WTC11 (cell line): ENCODE data around the gene PSMG4. TPM values are rescaled to one million over a fixed set of nuclear protein-coding genes. Genes with fewer than 3 reads are reported as not detected.

Experiments
- ATAC-seq: fragments of 200-7000 bp; cut with Tn5 transposase; 2 replicates; pipeline ENCODE4 v1.10.0; 2021; ENCODE audit warnings: mild to moderate bottlenecking, moderate library complexity
- CTCF ChIA-PET: fragments of 300-600 bp; sonication (Branson Sonifier 250); formaldehyde crosslinking; loops from one replicate; lab custom pipeline; 2021; ENCODE audit warnings: antibody characterized with exemption; lab: Charles Lee
- POLR2A ChIA-PET: fragments of 350-600 bp; sonication (Branson Sonifier 250); formaldehyde crosslinking; loops from one replicate; lab custom pipeline; 2021; ENCODE audit warnings: antibody characterized with exemption; lab: Charles Lee
- DNase-seq: peaks from one replicate; pipeline ENCODE4 v3.0.0; 2021; ENCODE audit warnings: low spot score
- H3K27ac Mint-ChIP-seq: 2 replicates; pipeline ENCODE4 v1.8.0; 2021; ENCODE audit warnings: mixed read lengths
- H3K27me3 Mint-ChIP-seq: 2 replicates; pipeline ENCODE4 v1.8.0; 2021; ENCODE audit warnings: low read depth, mild to moderate bottlenecking, moderate library complexity, mixed read lengths
- H3K36me3 Mint-ChIP-seq: 2 replicates; pipeline ENCODE4 v1.8.0; 2021; ENCODE audit warnings: mixed read lengths
- H3K4me1 Mint-ChIP-seq: 2 replicates; pipeline ENCODE4 v1.8.0; 2022; ENCODE audit warnings: mixed read lengths
- H3K4me3 Mint-ChIP-seq: 2 replicates; pipeline ENCODE4 v1.8.0; 2021; ENCODE audit warnings: mild to moderate bottlenecking, moderate library complexity, mixed read lengths
- H3K9me3 Mint-ChIP-seq: 2 replicates; pipeline ENCODE4 v1.8.0; 2021; ENCODE audit warnings: mixed read lengths
- AR ChIP-seq: fragments of 250-450 bp; sonication (Bioruptor Pico); IDR thresholded peaks from 2 replicates; pipeline ENCODE4 v1.9.0; 2021; ENCODE audit warnings: mild to moderate bottlenecking
- ARID4B ChIP-seq: sonication (generic); formaldehyde crosslinking; IDR thresholded peaks from 2 replicates; pipeline ENCODE4 v1.8.0; 2023; ENCODE audit warnings: missing genetic modification reagents, mild to moderate bottlenecking, borderline replicate concordance
- ATF3 ChIP-seq: sonication (generic); formaldehyde crosslinking; conservative IDR thresholded peaks from 2 replicates; pipeline ENCODE4 v1.8.1; 2022; ENCODE audit warnings: mild to moderate bottlenecking, missing genetic modification reagents
- ESRRA ChIP-seq: sonication (generic); formaldehyde crosslinking; IDR thresholded peaks from 2 replicates; pipeline ENCODE4 v1.8.1; 2022; ENCODE audit warnings: mild to moderate bottlenecking, missing genetic modification reagents, borderline replicate concordance
- FOXJ3 ChIP-seq: sonication (generic); formaldehyde crosslinking; IDR thresholded peaks from 2 replicates; pipeline ENCODE4 v1.9.0; 2021; ENCODE audit warnings: missing genetic modification reagents, mild to moderate bottlenecking, borderline replicate concordance
- GABPB1 ChIP-seq: sonication (generic); formaldehyde crosslinking; IDR thresholded peaks from 2 replicates; pipeline ENCODE4 v1.8.1; 2023; ENCODE audit warnings: mild to moderate bottlenecking, missing genetic modification reagents
- GTF2I ChIP-seq: fragments of 250-450 bp; sonication (Bioruptor Pico); conservative IDR thresholded peaks from 2 replicates; pipeline ENCODE4 v1.4.0; 2021; ENCODE audit warnings: mild to moderate bottlenecking
- KAT7 ChIP-seq: sonication (generic); formaldehyde crosslinking; IDR thresholded peaks from 2 replicates; pipeline ENCODE4 v1.8.1; 2023; ENCODE audit warnings: missing genetic modification reagents, mild to moderate bottlenecking, borderline replicate concordance
- MAX ChIP-seq: sonication (generic); formaldehyde crosslinking; IDR thresholded peaks from 2 replicates; pipeline ENCODE4 v1.8.0; 2022; ENCODE audit warnings: mild to moderate bottlenecking, missing genetic modification reagents
- MLX ChIP-seq: sonication (generic); formaldehyde crosslinking; IDR thresholded peaks from 2 replicates; pipeline ENCODE4 v1.8.1; 2023; ENCODE audit warnings: mild to moderate bottlenecking, missing genetic modification reagents, moderate library complexity
- NR1H2 ChIP-seq: sonication (generic); formaldehyde crosslinking; IDR thresholded peaks from 2 replicates; pipeline ENCODE4 v1.9.0; 2021; ENCODE audit warnings: mild to moderate bottlenecking, moderate library complexity, missing genetic modification reagents
- NR3C1 ChIP-seq: sonication (generic); formaldehyde crosslinking; conservative IDR thresholded peaks from 2 replicates; pipeline ENCODE4 v1.8.1; 2023; ENCODE audit warnings: low read depth, mild to moderate bottlenecking, missing genetic modification reagents
- OVOL2 ChIP-seq: fragments of 250-450 bp; sonication (Bioruptor Pico); IDR thresholded peaks from 2 replicates; pipeline ENCODE4 v1.9.0; 2021; ENCODE audit warnings: mild to moderate bottlenecking, borderline replicate concordance
- RELA ChIP-seq: sonication (generic); formaldehyde crosslinking; IDR thresholded peaks from 2 replicates; pipeline ENCODE4 v1.8.1; 2022; ENCODE audit warnings: missing genetic modification reagents, mild to moderate bottlenecking, borderline replicate concordance
- SOX15 ChIP-seq: fragments of 250-450 bp; sonication (Bioruptor Pico); IDR thresholded peaks from 2 replicates; pipeline ENCODE4 v1.9.0; 2021; ENCODE audit warnings: mild to moderate bottlenecking
- TCF7 ChIP-seq: sonication (generic); formaldehyde crosslinking; IDR thresholded peaks from 2 replicates; pipeline ENCODE4 v1.8.0; 2022; ENCODE audit warnings: mild to moderate bottlenecking, low read depth, missing genetic modification reagents, moderate library complexity
- TEAD1 ChIP-seq: sonication (generic); formaldehyde crosslinking; IDR thresholded peaks from 2 replicates; pipeline ENCODE4 v1.8.0; 2022; ENCODE audit warnings: mild to moderate bottlenecking, missing genetic modification reagents
- TEAD4 ChIP-seq: sonication (generic); formaldehyde crosslinking; IDR thresholded peaks from 2 replicates; pipeline ENCODE4 v1.8.0; 2022; ENCODE audit warnings: mild to moderate bottlenecking, missing genetic modification reagents
- TP53 ChIP-seq: sonication (generic); formaldehyde crosslinking; IDR thresholded peaks from 2 replicates; pipeline ENCODE4 v1.8.1; 2023; ENCODE audit warnings: mild to moderate bottlenecking, missing genetic modification reagents
- ZBTB21 ChIP-seq: sonication (generic); formaldehyde crosslinking; IDR thresholded peaks from 2 replicates; pipeline ENCODE4 v1.8.1; 2023; ENCODE audit warnings: mild to moderate bottlenecking, missing genetic modification reagents, borderline replicate concordance
- ZMAT4 ChIP-seq: fragments of 250-450 bp; sonication (Bioruptor Pico); IDR thresholded peaks from 2 replicates; pipeline ENCODE4 v1.9.0; 2021; ENCODE audit warnings: mild to moderate bottlenecking
- ZNF219 ChIP-seq: sonication (generic); formaldehyde crosslinking; IDR thresholded peaks from 2 replicates; pipeline ENCODE4 v1.8.0; 2023; ENCODE audit warnings: missing genetic modification reagents, mild to moderate bottlenecking, borderline replicate concordance
- ZNF263 ChIP-seq: sonication (generic); formaldehyde crosslinking; IDR thresholded peaks from 2 replicates; pipeline ENCODE4 v1.8.1; 2022; ENCODE audit warnings: low read depth, mild to moderate bottlenecking, moderate library complexity, missing genetic modification reagents
- ZNF317 ChIP-seq: sonication (generic); formaldehyde crosslinking; IDR thresholded peaks from 2 replicates; pipeline ENCODE4 v1.8.1; 2023; ENCODE audit warnings: low read depth, mild to moderate bottlenecking, moderate library complexity, missing genetic modification reagents, borderline replicate concordance
- ZNF671 ChIP-seq: fragments of 250-450 bp; sonication (Bioruptor Pico); IDR thresholded peaks from 2 replicates; pipeline ENCODE4 v1.8.0; 2021; ENCODE audit warnings: mild to moderate bottlenecking
- total RNA-seq: library from RNA; stranded (reverse); gene quantifications from 3 replicates; pipeline ENCODE4 v1.2.3, GENCODE V29; 2021

Gene PSMG4
- total RNA-seq, 1 experiment from 2014 or later = 38.2 TPM

GRCh38 chr6:3221578-3221977 lies 37.2 kb upstream of the PSMG4 start:
- H3K36me3 Mint-ChIP-seq = peaks cover 28% of the 10 kb centered on the region
- no peak overlapping the region for H3K27ac Mint-ChIP-seq
- CTCF ChIA-PET = no interaction called here
- H3K4me1 Mint-ChIP-seq = peaks cover 34% of the 10 kb centered on the region
- DNase-seq (no peak), ATAC-seq (no peak)
- POLR2A ChIA-PET = no interaction called here
- peaks cover 9% of the 10 kb centered on the region for H3K9me3 Mint-ChIP-seq
- H3K4me3 Mint-ChIP-seq = no peak overlapping the region
- H3K27me3 Mint-ChIP-seq = peaks cover 6% of the 10 kb centered on the region; the same call in 1 of the 2 replicates
- TF ChIP-seq TP53 (CRISPR knock-in tag) (no peak), TEAD4 (CRISPR knock-in tag) (no peak), NR1H2 (no peak), TEAD1 (CRISPR knock-in tag) (no peak), ESRRA (CRISPR knock-in tag) (no peak), TCF7 (CRISPR knock-in tag) (no peak), GABPB1 (no peak)

- CTCF ChIA-PET = no interaction called here
- H3K27me3 Mint-ChIP-seq = peaks cover 6% of the 10 kb centered on the region; the same call in 1 of the 2 replicates
- no peak for DNase-seq
These were observed 36.2 kb upstream of the PSMG4 start for GRCh38 chr6:3222506-3223038.

More at GRCh38 chr6:3222506-3223038, 36.2 kb upstream of the PSMG4 start:
- ATAC-seq = no peak
- TF ChIP-seq ZNF317 (CRISPR knock-in tag) = no peak
- TF ChIP-seq ZNF263 (CRISPR knock-in tag) = no peak
- no peak for TF ChIP-seq ARID4B
- TF ChIP-seq MLX (CRISPR knock-in tag) = no peak
- TF ChIP-seq AR = no peak
- no peak for TF ChIP-seq ZNF671 (CRISPR knock-in tag)
- TF ChIP-seq ZBTB21 (CRISPR knock-in tag) = no peak
- no peak for TF ChIP-seq GTF2I (CRISPR knock-in tag)
- no peak for TF ChIP-seq RELA (CRISPR knock-in tag)
- TF ChIP-seq FOXJ3 (CRISPR knock-in tag) = no peak
- TF ChIP-seq KAT7 (CRISPR knock-in tag) = no peak
- no peak for TF ChIP-seq OVOL2 (CRISPR knock-in tag)
- TF ChIP-seq TEAD4 (CRISPR knock-in tag) = no peak
- TF ChIP-seq NR3C1 = no peak
- no peak for TF ChIP-seq ZNF219
- no peak for TF ChIP-seq SOX15
- no peak for TF ChIP-seq GABPB1
- no peak for TF ChIP-seq ZMAT4
- no peak for TF ChIP-seq ATF3
- no peak for TF ChIP-seq MAX (CRISPR knock-in tag)
- POLR2A ChIA-PET = no interaction called here
- Mint-ChIP-seq H3K4me1 (peaks cover 35% of the 10 kb centered on the region), H3K4me3 (no peak overlapping the region), H3K9me3 (peaks cover 9% of the 10 kb centered on the region), H3K36me3 (peaks cover 29% of the 10 kb centered on the region), H3K27ac (no peak overlapping the region)
